Hematopoietic multipotent progenitor cell treated with erythropoietin and hydrocortisone succinate and interleukin-3 and kit ligand, for 17 days (in vitro differentiated cells): ENCODE data around the gene WARS2.

Experiments used
- DNase-seq: peaks from one replicate; pipeline ENCODE4 v3.0.0-alpha.2; 2015; ENCODE audit warnings: low spot score

Gene WARS2

GRCh38 chr1:119083479-119083878, 57.0 kb downstream of the WARS2 start:
- no peak for DNase-seq

- no peak for DNase-seq
These were observed 58.8 kb downstream of the WARS2 start for GRCh38 chr1:119081700-119082099.

- no peak for DNase-seq
These were observed 59.2 kb downstream of the WARS2 start for GRCh38 chr1:119081267-119081666.

GRCh38 chr1:119080586-119080985, 59.9 kb downstream of the WARS2 start:
- DNase-seq, result no peak

GRCh38 chr1:119079881-119080280, 60.6 kb downstream of the WARS2 start:
- no peak for DNase-seq

- DNase-seq, result no peak
These were observed 64.8 kb downstream of the WARS2 start for GRCh38 chr1:119075614-119076013.

- DNase-seq, result no peak
These were observed 69.1 kb downstream of the WARS2 start for GRCh38 chr1:119071321-119071720.

- DNase-seq, result no peak
These were observed 70.8 kb downstream of the WARS2 start for GRCh38 chr1:119069682-119070081.

- no peak for DNase-seq
These were observed 72.0 kb downstream of the WARS2 start for GRCh38 chr1:119068427-119068826.

GRCh38 chr1:119061700-119062099, 78.8 kb downstream of the WARS2 start:
- DNase-seq, result no peak

GRCh38 chr1:119055568-119055967, 84.9 kb downstream of the WARS2 start:
- no peak for DNase-seq

GRCh38 chr1:119053917-119054316, 86.5 kb downstream of the WARS2 start:
- no peak for DNase-seq

GRCh38 chr1:119052267-119052666, 88.2 kb downstream of the WARS2 start:
- DNase-seq, result no peak

GRCh38 chr1:119048624-119049404, 91.6 kb downstream of the WARS2 start:
- DNase-seq, result no peak

- DNase-seq, result no peak
These were observed 93.5 kb downstream of the WARS2 start for GRCh38 chr1:119046785-119047438.

GRCh38 chr1:119046429-119046784, 94.0 kb downstream of the WARS2 start:
- DNase-seq, result no peak

- no peak for DNase-seq
These were observed 95.2 kb downstream of the WARS2 start for GRCh38 chr1:119045096-119045746.

- DNase-seq, result no peak
These were observed 99.5 kb downstream of the WARS2 start for GRCh38 chr1:119040906-119041305.

GRCh38 chr1:119040489-119040888, 100.0 kb downstream of the WARS2 start:
- no peak for DNase-seq

- no peak for DNase-seq
These were observed 102.1 kb downstream of the WARS2 start for GRCh38 chr1:119038363-119038762.

GRCh38 chr1:119034359-119034758, 106.1 kb downstream of the WARS2 start:
- no peak for DNase-seq

GRCh38 chr1:119032986-119033385, 107.5 kb downstream of the WARS2 start:
- DNase-seq, result no peak

GRCh38 chr1:119027759-119028158, 112.7 kb downstream of the WARS2 start:
- DNase-seq, result no peak
